Loucy (cell line): Measurements from ENCODE around the gene ARSD.
A peak's percentile ranks its signal among the peaks of the same experiment; 100 is the strongest.
"Not testable (repeated sequence)": the region's sequence is repeated elsewhere in the genome, so short reads cannot be mapped to it uniquely, and the experiment has no call there.

Experiments used
- H2AFZ ChIP-seq: fragments of 200-600 bp; sonication (generic); 2 replicates; pipeline ENCODE4 v1.6.0; 2016; ENCODE audit warnings: antibody characterized with exemption, mild to moderate bottlenecking, low read length, moderate library complexity
- H3F3A ChIP-seq: fragments of 200-600 bp; 2 replicates; pipeline ENCODE4 v1.6.0; 2016; ENCODE audit warnings: antibody characterized with exemption, low read depth, mild to moderate bottlenecking
- H3K27me3 ChIP-seq: fragments of 200-600 bp; sonication (generic); 2 replicates; pipeline ENCODE4 v1.6.1; 2014; ENCODE audit warnings: low read length, mild to moderate bottlenecking; ENCODE audit not compliant: insufficient read depth, poor library complexity, severe bottlenecking
- H3K36me3 ChIP-seq: fragments of 200-600 bp; sonication (generic); 2 replicates; pipeline ENCODE4 v1.6.1; 2016; ENCODE audit warnings: low read length; ENCODE audit not compliant: insufficient read depth
- H3K4me1 ChIP-seq: fragments of 200-600 bp; sonication (generic); 2 replicates; pipeline ENCODE4 v1.5.1; 2014; ENCODE audit warnings: low read length, mild to moderate bottlenecking; ENCODE audit not compliant: insufficient read depth, poor library complexity, severe bottlenecking
- H3K4me2 ChIP-seq: fragments of 200-600 bp; sonication (generic); 2 replicates; pipeline ENCODE4 v1.6.0; 2014; ENCODE audit warnings: antibody characterized with exemption, low read length, low read depth, mild to moderate bottlenecking; ENCODE audit not compliant: poor library complexity, severe bottlenecking
- H3K4me3 ChIP-seq: fragments of 200-600 bp; sonication (generic); 2 replicates; pipeline ENCODE4 v1.5.1; 2014; ENCODE audit warnings: low read length, mild to moderate bottlenecking, mixed read lengths; ENCODE audit not compliant: poor library complexity, severe bottlenecking
- H3K79me2 ChIP-seq: fragments of 200-600 bp; sonication (generic); 2 replicates; pipeline ENCODE4 v1.6.1; 2014; ENCODE audit warnings: low read length; ENCODE audit not compliant: insufficient read depth
- H3K9ac ChIP-seq: fragments of 200-600 bp; sonication (generic); 2 replicates; pipeline ENCODE4 v1.6.0; 2014; ENCODE audit warnings: mild to moderate bottlenecking, low read depth, low read length, moderate library complexity; ENCODE audit not compliant: poor library complexity, severe bottlenecking
- H3K9me2 ChIP-seq: fragments of 200-600 bp; sonication (generic); replicated peaks from 2 replicates; pipeline ENCODE4 v1.6.1; 2016; ENCODE audit warnings: low read depth, low read length, mixed read lengths
- H3K9me3 ChIP-seq: fragments of 200-600 bp; sonication (generic); 2 replicates; pipeline ENCODE4 v1.6.1; 2014; ENCODE audit warnings: mild to moderate bottlenecking, antibody characterized with exemption, low read length, low read depth; ENCODE audit not compliant: insufficient read depth
- H4K20me1 ChIP-seq: fragments of 200-600 bp; sonication (generic); 2 replicates; pipeline ENCODE4 v1.6.0; 2014; ENCODE audit warnings: antibody characterized with exemption, low read length, mild to moderate bottlenecking; ENCODE audit not compliant: insufficient read depth, poor library complexity, severe bottlenecking
- EZH2phosphoT487 ChIP-seq: fragments of 200-600 bp; IDR thresholded peaks from 2 replicates; pipeline ENCODE4 v1.6.1; 2018; ENCODE audit warnings: antibody characterized with exemption, mild to moderate bottlenecking, moderate library complexity, borderline replicate concordance
- TF ChIP-seq, protein P1 (sequence below): fragments of 200-600 bp; sonication (generic); conservative IDR thresholded peaks from 2 replicates; pipeline ENCODE4 v1.5.1; 2014; ENCODE audit warnings: mild to moderate bottlenecking, antibody characterized with exemption, low read length

ARSD gene

DNA sequence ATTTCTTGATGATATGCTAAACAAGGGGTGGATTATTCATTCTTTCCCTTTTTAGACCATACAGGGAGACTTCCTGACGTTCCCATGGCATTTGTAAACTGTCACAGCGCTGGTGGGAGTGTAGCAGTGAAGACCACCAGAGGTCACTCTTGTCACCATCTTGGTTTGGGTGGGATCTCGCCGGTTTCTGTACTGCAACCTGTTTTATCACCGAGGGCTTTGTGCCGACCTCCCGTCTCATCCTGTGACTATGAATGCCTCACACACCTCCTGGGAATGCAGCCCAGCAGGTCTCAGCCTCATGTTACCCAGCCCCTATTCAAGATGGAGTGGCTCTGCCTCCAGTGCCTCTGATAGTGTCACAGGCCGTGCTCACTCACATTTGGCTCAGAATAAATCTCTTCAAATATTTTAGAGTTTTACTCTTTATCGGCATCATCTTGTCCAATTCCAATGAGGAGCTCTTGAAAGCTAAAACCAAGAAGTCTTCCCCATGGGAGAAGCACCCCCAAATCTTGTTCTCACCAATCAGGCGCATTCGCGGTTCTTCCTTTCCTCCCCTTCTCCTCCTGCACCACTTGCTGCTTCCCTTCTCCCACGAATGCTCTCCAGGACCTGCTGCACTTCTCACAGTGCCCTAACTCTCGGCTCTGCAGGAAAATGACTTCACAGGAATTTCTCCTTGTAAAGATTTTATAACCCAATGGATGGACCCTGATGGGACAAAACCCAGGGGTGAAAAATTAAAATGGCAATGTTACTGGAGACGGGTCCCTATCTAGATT, 39.2 kb downstream of the ARSD start:
- H3K27me3 ChIP-seq, H3K79me2 ChIP-seq, H3K9me3 ChIP-seq, H4K20me1 ChIP-seq, H3K9me2 ChIP-seq, H3K4me1 ChIP-seq, H3F3A ChIP-seq, H3K36me3 ChIP-seq: not testable (repeated sequence)
- peak overlapping the region; percentile 67 for H3K9ac ChIP-seq
- peak overlapping the region; percentile 92 for H2AFZ ChIP-seq
- peak overlapping the region; percentile 77 for H3K4me2 ChIP-seq
- H3K4me3 ChIP-seq: peak overlapping the region; percentile 79
- TF ChIP-seq, protein P1, sequence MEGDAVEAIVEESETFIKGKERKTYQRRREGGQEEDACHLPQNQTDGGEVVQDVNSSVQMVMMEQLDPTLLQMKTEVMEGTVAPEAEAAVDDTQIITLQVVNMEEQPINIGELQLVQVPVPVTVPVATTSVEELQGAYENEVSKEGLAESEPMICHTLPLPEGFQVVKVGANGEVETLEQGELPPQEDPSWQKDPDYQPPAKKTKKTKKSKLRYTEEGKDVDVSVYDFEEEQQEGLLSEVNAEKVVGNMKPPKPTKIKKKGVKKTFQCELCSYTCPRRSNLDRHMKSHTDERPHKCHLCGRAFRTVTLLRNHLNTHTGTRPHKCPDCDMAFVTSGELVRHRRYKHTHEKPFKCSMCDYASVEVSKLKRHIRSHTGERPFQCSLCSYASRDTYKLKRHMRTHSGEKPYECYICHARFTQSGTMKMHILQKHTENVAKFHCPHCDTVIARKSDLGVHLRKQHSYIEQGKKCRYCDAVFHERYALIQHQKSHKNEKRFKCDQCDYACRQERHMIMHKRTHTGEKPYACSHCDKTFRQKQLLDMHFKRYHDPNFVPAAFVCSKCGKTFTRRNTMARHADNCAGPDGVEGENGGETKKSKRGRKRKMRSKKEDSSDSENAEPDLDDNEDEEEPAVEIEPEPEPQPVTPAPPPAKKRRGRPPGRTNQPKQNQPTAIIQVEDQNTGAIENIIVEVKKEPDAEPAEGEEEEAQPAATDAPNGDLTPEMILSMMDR: peak; percentile 51

- Histone ChIP-seq H2AFZ (peak overlapping the region; percentile 92), H3K9ac (peak overlapping the region; percentile 67), H3K4me1 (no peaks in the 10 kb centered on the region), H3F3A (no peaks in the 10 kb centered on the region), H3K27me3 (no peaks in the 10 kb centered on the region), H3K4me2 (peak overlapping the region; percentile 77), H4K20me1 (no peaks in the 10 kb centered on the region), H3K79me2 (no peaks in the 10 kb centered on the region), H3K36me3 (no peaks in the 10 kb centered on the region), H3K9me2 (no peaks in the 10 kb centered on the region), H3K9me3 (no peaks in the 10 kb centered on the region), H3K4me3 (peak overlapping the region; percentile 79)
- TF ChIP-seq, protein P1: no peak
- TF ChIP-seq EZH2phosphoT487: no peak
Observed at GRCh38 chrX:2889045-2889605, 40.0 kb downstream of the ARSD start.

- Histone ChIP-seq H3K36me3 (no peaks in the 10 kb centered on the region), H3K9ac (no peak overlapping the region), H3K4me3 (no peak overlapping the region), H3F3A (no peaks in the 10 kb centered on the region), H3K9me2 (no peaks in the 10 kb centered on the region), H3K4me1 (no peaks in the 10 kb centered on the region), H3K79me2 (no peaks in the 10 kb centered on the region), H3K27me3 (no peaks in the 10 kb centered on the region), H3K9me3 (no peaks in the 10 kb centered on the region), H2AFZ (0 out of 2 replicates have a peak overlapping the region, but pooled peaks have one; percentile 92), H3K4me2 (no peak overlapping the region), H4K20me1 (no peaks in the 10 kb centered on the region)
- TF ChIP-seq, protein P1: no peak
- TF ChIP-seq EZH2phosphoT487: no peak
Observed at GRCh38 chrX:2888309-2888708, 40.8 kb downstream of the ARSD start.
